Central memory CD8-positive, alpha-beta T cell (primary cell): ENCODE data around the gene ALG14.
A peak's percentile ranks its signal among the peaks of the same experiment; 100 is the strongest.

Source experiments
- ATAC-seq: fragments of 150-1000 bp; cut with Tn5 transposase; replicated peaks from 2 replicates; pipeline ENCODE4 v1.10.0; 2022; ENCODE audit warnings: mild to moderate bottlenecking, moderate FRiP score, moderate number of reproducible peaks; ENCODE audit not compliant: poor library complexity, severe bottlenecking; ENCODE audit errors: extremely low read depth
- DNase-seq, 2 donors: peaks; one replicate each; pipeline ENCODE4 v3.0.0; 2021; ENCODE audit warnings: low spot score in 2 of 2
- H3K27ac Mint-ChIP-seq: one replicate; pipeline ENCODE4 v1.8.0; 2022; ENCODE audit warnings: low read depth, mild to moderate bottlenecking, moderate library complexity, mixed read lengths
- H3K27me3 Mint-ChIP-seq: one replicate; pipeline ENCODE4 v1.8.0; 2022; ENCODE audit warnings: mixed read lengths
- H3K36me3 Mint-ChIP-seq: one replicate; pipeline ENCODE4 v1.8.0; 2022; ENCODE audit warnings: mild to moderate bottlenecking, moderate library complexity, mixed read lengths; ENCODE audit not compliant: insufficient read depth
- H3K4me1 Mint-ChIP-seq: one replicate; pipeline ENCODE4 v1.8.0; 2022; ENCODE audit warnings: mixed read lengths
- H3K4me3 Mint-ChIP-seq: one replicate; pipeline ENCODE4 v1.8.0; 2022; ENCODE audit warnings: mild to moderate bottlenecking, moderate library complexity, mixed read lengths
- H3K9me3 Mint-ChIP-seq: one replicate; pipeline ENCODE4 v1.8.0; 2022; ENCODE audit warnings: mixed read lengths

ALG14 gene

GRCh38 chr1:94962409-94963265 lies 110.1 kb downstream of the ALG14 start:
- H3K27ac Mint-ChIP-seq = peak overlapping the region; percentile 78
- no peaks in the 10 kb centered on the region for H3K27me3 Mint-ChIP-seq

GRCh38 chr1:94961988-94962387 lies 110.8 kb downstream of the ALG14 start:
- Mint-ChIP-seq H3K27me3 (no peaks in the 10 kb centered on the region), H3K9me3 (no peaks in the 10 kb centered on the region), H3K4me1 (peaks cover 6% of the 10 kb centered on the region), H3K4me3 (peak overlapping the region; percentile 81), H3K27ac (peak overlapping the region; percentile 78), H3K36me3 (no peaks in the 10 kb centered on the region)
- no peak for ATAC-seq
- DNase-seq = no peak

More at GRCh38 chr1:94962409-94963265, 110.1 kb downstream of the ALG14 start:
- H3K4me3 Mint-ChIP-seq = peak overlapping the region; percentile 81
- peaks cover 6% of the 10 kb centered on the region for H3K4me1 Mint-ChIP-seq
- no peaks in the 10 kb centered on the region for H3K36me3 Mint-ChIP-seq
- DNase-seq (no peak), ATAC-seq (peak; percentile 28)
- H3K9me3 Mint-ChIP-seq = no peaks in the 10 kb centered on the region

GRCh38 chr1:94961582-94961981 lies 111.2 kb downstream of the ALG14 start:
- peak overlapping the region; percentile 81 for H3K4me3 Mint-ChIP-seq
- ATAC-seq = no peak
- peaks cover 6% of the 10 kb centered on the region for H3K4me1 Mint-ChIP-seq

DNA sequence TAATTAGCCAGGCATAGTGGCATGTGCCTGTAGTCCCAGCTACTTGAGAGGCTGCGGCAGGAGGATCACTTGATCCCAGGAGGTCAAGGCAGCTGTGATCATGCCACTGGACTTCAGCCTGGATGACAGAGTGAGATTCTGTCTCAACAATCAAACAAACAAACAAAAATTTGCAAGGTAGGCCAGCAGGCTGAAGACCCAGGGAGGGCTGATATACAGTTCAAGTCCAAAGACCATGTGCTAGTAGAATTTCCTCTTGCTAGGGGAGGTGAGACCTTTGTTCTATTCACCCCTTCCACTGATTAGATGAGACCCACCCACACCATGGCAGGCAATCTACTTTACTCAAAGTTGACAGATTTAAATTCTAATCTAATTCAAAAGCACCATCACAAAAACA lies 114.7 kb downstream of the ALG14 start:
- Mint-ChIP-seq H3K27ac (no peak overlapping the region), H3K27me3 (no peaks in the 10 kb centered on the region)

More at GRCh38 chr1:94961582-94961981, 111.2 kb downstream of the ALG14 start:
- no peaks in the 10 kb centered on the region for H3K27me3 Mint-ChIP-seq
- no peak for DNase-seq
- no peaks in the 10 kb centered on the region for H3K9me3 Mint-ChIP-seq
- H3K27ac Mint-ChIP-seq = no peak overlapping the region
- no peaks in the 10 kb centered on the region for H3K36me3 Mint-ChIP-seq

GRCh38 chr1:94955767-94956632 lies 116.8 kb downstream of the ALG14 start:
- H3K27me3 Mint-ChIP-seq = no peaks in the 10 kb centered on the region
- H3K4me1 Mint-ChIP-seq = no peaks in the 10 kb centered on the region
- H3K4me3 Mint-ChIP-seq = no peak overlapping the region
- DNase-seq (no peak), ATAC-seq (no peak)
- no peaks in the 10 kb centered on the region for H3K36me3 Mint-ChIP-seq
- H3K27ac Mint-ChIP-seq = no peak overlapping the region
- H3K9me3 Mint-ChIP-seq = no peaks in the 10 kb centered on the region

More for the DNA sequence above, 114.7 kb downstream of the ALG14 start:
- no peaks in the 10 kb centered on the region for H3K9me3 Mint-ChIP-seq
- no peak for ATAC-seq
- H3K4me3 Mint-ChIP-seq = no peak overlapping the region
- no peaks in the 10 kb centered on the region for H3K36me3 Mint-ChIP-seq
- H3K4me1 Mint-ChIP-seq = peaks cover 5% of the 10 kb centered on the region
- no peak for DNase-seq

GRCh38 chr1:94954263-94955220 lies 118.2 kb downstream of the ALG14 start:
- no peaks in the 10 kb centered on the region for H3K4me1 Mint-ChIP-seq
- no peak for ATAC-seq
- no peak for DNase-seq
- no peak overlapping the region for H3K27ac Mint-ChIP-seq
- H3K36me3 Mint-ChIP-seq = no peaks in the 10 kb centered on the region
- no peaks in the 10 kb centered on the region for H3K9me3 Mint-ChIP-seq
- H3K4me3 Mint-ChIP-seq = no peak overlapping the region
- H3K27me3 Mint-ChIP-seq = no peaks in the 10 kb centered on the region

DNA sequence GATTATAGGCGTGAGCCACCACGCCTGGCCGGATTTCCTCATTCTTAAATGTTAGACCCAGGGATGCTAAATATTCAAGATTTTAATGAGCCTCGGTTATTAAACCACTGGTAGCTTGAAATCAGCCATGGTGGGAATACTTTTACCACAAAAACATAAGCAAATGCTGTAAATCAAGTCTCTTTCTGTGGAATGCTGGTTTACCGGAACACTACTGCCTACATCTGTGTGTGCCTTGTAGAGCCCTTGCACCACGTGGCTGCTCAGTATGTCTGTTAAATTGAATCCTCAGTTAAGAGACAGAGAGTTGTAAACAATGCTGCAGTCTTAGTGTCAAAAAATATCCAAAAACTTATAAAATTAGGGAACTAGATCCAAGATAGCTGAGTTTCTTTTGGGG lies 119.0 kb downstream of the ALG14 start:
- H3K4me3 Mint-ChIP-seq = no peak overlapping the region
- no peaks in the 10 kb centered on the region for H3K9me3 Mint-ChIP-seq
- no peak overlapping the region for H3K27ac Mint-ChIP-seq
- H3K27me3 Mint-ChIP-seq = no peaks in the 10 kb centered on the region
- no peaks in the 10 kb centered on the region for H3K4me1 Mint-ChIP-seq
- H3K36me3 Mint-ChIP-seq = no peaks in the 10 kb centered on the region
- DNase-seq (no peak), ATAC-seq (no peak)

DNA sequence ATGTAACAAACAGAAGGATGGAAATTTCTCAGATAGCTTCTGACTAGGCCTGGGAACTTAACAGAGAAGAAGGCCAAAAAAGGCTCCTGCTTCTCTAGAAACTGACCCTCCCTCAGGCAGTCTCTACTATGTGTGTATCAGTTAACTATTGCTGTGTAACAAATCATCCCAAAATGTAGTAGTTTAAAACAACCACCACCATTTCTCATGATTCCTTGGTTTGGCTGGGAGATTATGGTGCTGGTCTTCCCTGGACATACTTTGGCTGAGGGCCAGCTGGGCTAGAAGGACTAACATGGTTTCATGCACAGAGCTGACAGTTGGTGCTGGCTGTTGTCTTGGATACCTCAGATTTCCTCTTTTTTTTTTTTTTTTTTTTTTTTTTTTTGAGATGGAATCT lies 119.6 kb downstream of the ALG14 start:
- no peak overlapping the region for H3K4me3 Mint-ChIP-seq
- H3K27ac Mint-ChIP-seq = no peak overlapping the region
- H3K36me3 Mint-ChIP-seq = no peaks in the 10 kb centered on the region
- ATAC-seq = no peak
- no peaks in the 10 kb centered on the region for H3K9me3 Mint-ChIP-seq
- no peak for DNase-seq
- no peaks in the 10 kb centered on the region for H3K27me3 Mint-ChIP-seq
- H3K4me1 Mint-ChIP-seq = no peaks in the 10 kb centered on the region

DNA sequence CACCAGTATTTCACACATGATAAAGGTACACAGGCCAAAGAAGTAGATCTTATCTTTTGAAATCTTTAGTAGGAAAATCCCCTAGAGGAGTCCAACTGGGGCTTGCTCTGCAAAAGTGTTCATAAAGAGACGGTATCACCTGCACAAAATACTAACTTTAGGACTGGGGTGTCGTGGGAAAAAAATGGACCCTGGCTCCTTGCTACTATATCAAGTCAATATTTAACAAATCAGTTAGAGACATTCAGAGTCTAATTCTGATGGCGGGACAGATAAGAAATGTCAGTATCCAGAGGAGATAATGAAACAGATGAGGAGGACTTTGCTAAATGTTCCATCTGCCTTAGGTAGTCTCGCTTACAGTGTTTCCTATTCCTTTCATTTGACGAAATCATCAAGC lies 120.2 kb downstream of the ALG14 start:
- H3K36me3 Mint-ChIP-seq = no peaks in the 10 kb centered on the region
- H3K9me3 Mint-ChIP-seq = no peaks in the 10 kb centered on the region
- DNase-seq (no peak), ATAC-seq (no peak)
- H3K27ac Mint-ChIP-seq = no peak overlapping the region
- H3K27me3 Mint-ChIP-seq = no peaks in the 10 kb centered on the region
- no peak overlapping the region for H3K4me3 Mint-ChIP-seq
- H3K4me1 Mint-ChIP-seq = no peaks in the 10 kb centered on the region

DNA sequence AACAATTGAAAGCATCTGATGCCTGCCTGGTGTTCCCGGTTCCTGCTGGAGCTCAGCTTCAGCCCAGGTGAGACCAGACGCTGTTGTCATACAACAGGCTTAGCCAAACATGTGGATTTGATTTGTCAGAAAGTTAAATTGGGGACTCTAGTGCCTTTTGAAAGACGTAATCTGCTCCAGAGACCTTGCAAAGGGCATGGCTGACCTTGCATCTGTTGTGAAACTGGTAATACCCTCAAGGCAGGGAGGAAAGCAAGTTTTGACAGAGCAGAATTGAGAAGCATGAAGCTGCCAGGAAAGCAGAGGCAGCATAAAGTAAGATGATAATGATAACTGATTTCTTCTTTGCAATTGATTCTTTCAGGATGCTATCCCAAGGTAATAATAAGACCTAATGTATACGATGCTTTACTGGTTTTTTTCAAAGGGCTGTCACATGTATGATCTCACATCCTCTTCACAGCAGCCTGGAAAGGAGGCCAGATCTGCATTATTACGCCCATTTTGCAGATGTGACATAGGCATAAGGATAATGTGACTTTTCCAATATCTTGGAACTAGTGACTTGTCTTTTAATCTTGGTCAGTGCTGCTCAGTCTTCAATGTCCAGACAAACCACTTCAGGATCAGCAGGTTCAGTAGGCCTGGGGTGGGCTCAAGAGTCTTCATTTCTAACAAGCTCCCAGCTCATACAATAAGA lies 121.1 kb downstream of the ALG14 start:
- H3K9me3 Mint-ChIP-seq = no peaks in the 10 kb centered on the region
- no peak overlapping the region for H3K27ac Mint-ChIP-seq
- H3K27me3 Mint-ChIP-seq = no peaks in the 10 kb centered on the region
- ATAC-seq (no peak), DNase-seq (no peak)
- H3K4me3 Mint-ChIP-seq = no peak overlapping the region
- no peaks in the 10 kb centered on the region for H3K4me1 Mint-ChIP-seq
- H3K36me3 Mint-ChIP-seq = no peaks in the 10 kb centered on the region

DNA sequence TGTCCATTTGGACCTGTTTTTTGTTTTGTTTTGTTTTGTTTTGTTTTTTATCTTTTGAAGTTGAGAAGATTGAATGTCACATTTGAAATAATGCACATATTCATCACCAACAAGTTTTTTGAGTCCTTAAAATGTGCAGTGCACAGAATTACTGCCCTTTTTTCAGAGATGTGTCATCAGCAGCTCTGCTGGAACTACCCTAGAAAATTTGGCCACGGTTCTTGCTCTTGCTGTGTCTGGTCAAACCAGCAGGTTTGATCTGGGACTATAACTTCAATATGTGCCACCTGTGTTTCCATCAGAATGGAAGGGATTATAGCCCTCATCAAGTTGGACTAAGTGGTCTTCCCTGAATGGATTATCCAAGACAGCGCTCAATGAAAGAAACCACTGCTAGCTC lies 121.7 kb downstream of the ALG14 start:
- ATAC-seq = no peak
- Mint-ChIP-seq H3K27ac (no peak overlapping the region), H3K4me1 (no peaks in the 10 kb centered on the region), H3K4me3 (no peak overlapping the region), H3K27me3 (peaks cover 4% of the 10 kb centered on the region), H3K36me3 (no peaks in the 10 kb centered on the region), H3K9me3 (no peaks in the 10 kb centered on the region)
- no peak for DNase-seq
